MM.1S (cell line): ENCODE measurements around the gene TTC27.

Experiments used
- CTCF ChIP-seq: fragments of 300-600 bp; sonication (generic); IDR thresholded peaks from 2 replicates; pipeline ENCODE4 v1.5.1; 2016; ENCODE audit warnings: antibody characterized with exemption, low read length, mixed read lengths
- EZH2phosphoT487 ChIP-seq: fragments of 300-600 bp; sonication (generic); IDR thresholded peaks from 2 replicates; pipeline ENCODE4 v1.6.1; 2018; ENCODE audit warnings: antibody characterized with exemption, low read length

- TF ChIP-seq CTCF, result no peak
- no peak for TF ChIP-seq EZH2phosphoT487
Measured at GRCh38 chr2:32688541-32688940, 60.7 kb downstream of the TTC27 start.
